IMR-90 (cell line): ENCODE measurements around the gene A3GALT2. TPM values are rescaled to one million over a fixed set of nuclear protein-coding genes. Genes with fewer than 3 reads are reported as not detected.

ENCODE experiments used
- ATAC-seq: fragments of 200-7000 bp; cut with Tn5 transposase; 2 replicates; pipeline ENCODE4 v1.9.1; 2020; ENCODE audit warnings: low read depth, mild to moderate bottlenecking, moderate library complexity
- BruUV-seq: library from RNA; stranded (reverse); fragments of 400-500 nt; replicated peaks from 2 replicates; lab custom pipeline; 2021; lab: Mats Ljungman, UMichigan
- CTCF ChIA-PET: fragments of 300-600 bp; formaldehyde crosslinking; extraction: SDS; loops from one replicate; lab custom pipeline; 2021; ENCODE audit warnings: antibody characterized with exemption; lab: Yijun Ruan, JAX
- POLR2A ChIA-PET: fragments of 300-600 bp; sonication (Branson Sonifier 250); formaldehyde crosslinking; loops from one replicate; lab custom pipeline; 2022; ENCODE audit warnings: antibody characterized with exemption; ENCODE audit not compliant: unreplicated experiment; lab: Charles Lee
- DNase-seq: peaks from one replicate; pipeline ENCODE4 v3.0.0; 2013
- H2AFZ ChIP-seq: replicated peaks from 2 replicates; pipeline ENCODE3; 2013; ENCODE audit warnings: low read length, mild to moderate bottlenecking; ENCODE audit not compliant: poor library complexity
- H2AK5ac ChIP-seq: 2 replicates; pipeline ENCODE4 v1.6.1; 2013; ENCODE audit warnings: low read depth, low read length, inconsistent platforms
- H2AK9ac ChIP-seq: replicated peaks from 2 replicates; pipeline ENCODE3; 2013; ENCODE audit warnings: mild to moderate bottlenecking, low read depth, low read length, moderate library complexity; ENCODE audit not compliant: poor library complexity
- H2BK120ac ChIP-seq: 2 replicates; pipeline ENCODE4 v1.6.1; 2013; ENCODE audit warnings: low read depth, low read length, inconsistent platforms
- H2BK15ac ChIP-seq: 3 replicates; pipeline ENCODE4 v1.6.1; 2013; ENCODE audit warnings: low read depth, low read length, inconsistent platforms
- H2BK20ac ChIP-seq: 2 replicates; pipeline ENCODE4 v1.6.1; 2013; ENCODE audit warnings: low read depth, mild to moderate bottlenecking, inconsistent platforms, low read length, moderate library complexity
- H2BK5ac ChIP-seq: 2 replicates; pipeline ENCODE4 v1.6.1; 2013; ENCODE audit warnings: mild to moderate bottlenecking, low read depth, low read length, inconsistent platforms; ENCODE audit not compliant: poor library complexity, severe bottlenecking
- H3K14ac ChIP-seq: replicated peaks from 2 replicates; pipeline ENCODE4 v1.6.1; 2013; ENCODE audit warnings: low read depth, low read length, inconsistent platforms
- H3K18ac ChIP-seq: 2 replicates; pipeline ENCODE4 v1.6.1; 2013; ENCODE audit warnings: low read depth, low read length, control low read depth
- H3K23ac ChIP-seq: 2 replicates; pipeline ENCODE4 v1.6.1; 2013; ENCODE audit warnings: low read depth, low read length, inconsistent platforms
- H3K27ac ChIP-seq: 2 replicates; pipeline ENCODE4 v1.5.1; 2013; ENCODE audit warnings: mild to moderate bottlenecking, control low read depth, low read length; ENCODE audit not compliant: insufficient read depth
- H3K27me3 ChIP-seq: 2 replicates; pipeline ENCODE4 v1.6.1; 2013; ENCODE audit warnings: low read length; ENCODE audit not compliant: control insufficient read depth, insufficient read depth
- H3K36me3 ChIP-seq: 2 replicates; pipeline ENCODE4 v1.6.1; 2013; ENCODE audit warnings: low read length, mixed read lengths; ENCODE audit not compliant: control insufficient read depth, insufficient read depth
- H3K4ac ChIP-seq: 2 replicates; pipeline ENCODE4 v1.6.1; 2013; ENCODE audit warnings: low read depth, low read length, inconsistent platforms
- H3K4me1 ChIP-seq: 2 replicates; pipeline ENCODE4 v1.6.1; 2013; ENCODE audit warnings: low read length, mixed read lengths; ENCODE audit not compliant: control insufficient read depth, insufficient read depth
- H3K4me2 ChIP-seq: 2 replicates; pipeline ENCODE4 v1.6.1; 2013; ENCODE audit warnings: low read depth, mild to moderate bottlenecking, control low read depth, low read length, moderate library complexity
- H3K4me3 ChIP-seq: 2 replicates; pipeline ENCODE4 v1.5.1; 2013; ENCODE audit warnings: low read depth, mild to moderate bottlenecking, control low read depth, low read length, moderate library complexity; ENCODE audit not compliant: insufficient read depth
- H3K56ac ChIP-seq: 2 replicates; pipeline ENCODE4 v1.6.1; 2013; ENCODE audit warnings: low read length, inconsistent platforms; ENCODE audit not compliant: insufficient read depth; ENCODE audit errors: extremely low read depth
- H3K79me1 ChIP-seq, 2 experiments: 2 replicates each; pipeline ENCODE4 v1.6.1; 2013; ENCODE audit warnings: low read length in 2 of 2, inconsistent platforms in 1 of 2, low read depth in 1 of 2
- H3K9ac ChIP-seq: 2 replicates; pipeline ENCODE4 v1.6.1; 2013; ENCODE audit warnings: low read depth, low read length, control low read depth
- H3K9me1 ChIP-seq: 2 replicates; pipeline ENCODE4 v1.6.1; 2013; ENCODE audit warnings: low read length, inconsistent platforms; ENCODE audit not compliant: insufficient read depth
- H3K9me3 ChIP-seq: 2 replicates; pipeline ENCODE4 v1.6.1; 2013; ENCODE audit warnings: low read length; ENCODE audit not compliant: control insufficient read depth, insufficient read depth
- H4K20me1 ChIP-seq: 2 replicates; pipeline ENCODE4 v1.6.1; 2013; ENCODE audit warnings: low read length, inconsistent platforms; ENCODE audit not compliant: insufficient read depth
- H4K5ac ChIP-seq: 2 replicates; pipeline ENCODE4 v1.6.1; 2013; ENCODE audit warnings: mild to moderate bottlenecking, low read depth, low read length, control low read depth
- H4K8ac ChIP-seq, 2 experiments: 2 replicates each; pipeline ENCODE4 v1.6.1; 2013; ENCODE audit warnings: low read depth in 2 of 2, low read length in 2 of 2, control low read depth in 1 of 2, inconsistent platforms in 1 of 2
- H4K91ac ChIP-seq: 2 replicates; pipeline ENCODE4 v1.6.1; 2013; ENCODE audit warnings: low read depth, low read length, inconsistent platforms; ENCODE audit not compliant: insufficient read depth
- FOS ChIP-seq: fragments of 150-350 bp; IDR thresholded peaks from 2 replicates; pipeline ENCODE4 v1.6.1; 2016; ENCODE audit warnings: low read depth, low read length
- POLR2A ChIP-seq: IDR thresholded peaks from 2 replicates; pipeline ENCODE4 v1.6.1; 2012; ENCODE audit warnings: mild to moderate bottlenecking, low read depth, low read length
- RAD21 ChIP-seq: IDR thresholded peaks from 2 replicates; pipeline ENCODE4 v1.6.1; 2012; ENCODE audit warnings: low read length, improper control_type of control experiment
- WGBS, 2 experiments: methylation state at CpG; one replicate each; pipeline versions ENCODE4 v1.1.5 to v1.1.7; 2013; ENCODE audit warnings: missing lambda C conversion rate in 2 of 2; ENCODE audit not compliant: insufficient read length in 1 of 2; ENCODE audit errors: extremely low coverage in 2 of 2; 5-methylcytosine and 5-hydroxymethylcytosine counted together
- dilution Hi-C: fragments of 300-500 bp; cut with HindIII; formaldehyde crosslinking; loops from one replicate; pipeline ENCODE4 v1.14.3; 2018; ENCODE audit warnings: low sequenced_read_pairs; ENCODE audit not compliant: unreplicated experiment
- in situ Hi-C: fragments of 300-500 bp; cut with MboI; formaldehyde crosslinking; loops from 3 replicates; pipeline ENCODE4 v1.14.3; 2019; ENCODE audit warnings: low sequenced_read_pairs, inconsistent platforms, mixed read lengths
- intact Hi-C: fragments of 100-400 bp; cut with micrococcal nuclease; formaldehyde crosslinking; loops from 2 replicates; pipeline ENCODE4 v1.10.0; 2022
- polyA plus RNA-seq, 3 experiments: library from polyadenylated mRNA; depleted of rRNA; stranded (reverse); fragments of >200 nt; gene quantifications; 2 replicates each; pipeline ENCODE4 v1.2.3, GENCODE V29; 2012; ENCODE audit warnings: low replicate concordance in 1 of 3
- total RNA-seq: library from RNA; depleted of rRNA; stranded (reverse); fragments of >200 nt; gene quantifications from 2 replicates; pipeline ENCODE4 v1.2.3, GENCODE V29; 2012
- TF ChIP-seq, protein P1 (sequence below): conservative IDR thresholded peaks from 2 replicates; pipeline ENCODE4 v1.5.1; 2012; ENCODE audit warnings: mild to moderate bottlenecking, low read depth, low read length, improper control_type of control experiment

The A3GALT2 gene
- total and polyA plus RNA-seq, 2 of the 4 experiments (the other 2 are of a cell fraction): not detected

DNA sequence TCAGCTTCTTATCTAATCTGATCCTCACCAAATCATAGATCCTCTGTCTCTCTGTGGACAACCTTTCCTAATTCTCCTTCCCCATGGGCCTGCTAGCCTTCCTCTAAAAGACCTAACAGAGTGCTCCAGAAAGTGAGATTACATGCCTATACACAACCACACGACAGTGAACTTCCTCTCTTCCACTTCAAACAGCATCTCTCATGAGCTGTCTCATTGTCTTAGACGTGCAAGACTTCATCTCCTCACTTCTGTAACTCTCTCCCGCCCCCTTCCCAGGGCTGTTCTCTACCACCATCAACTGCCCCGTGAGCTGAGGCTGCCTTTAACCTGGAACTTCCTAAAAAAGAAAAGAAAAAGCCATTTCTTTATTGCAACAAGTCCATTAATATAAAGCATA, 14.1 kb upstream of the A3GALT2 start:
- TF ChIP-seq RAD21 (no peak), FOS (no peak), POLR2A (no peak)
- TF ChIP-seq, protein P1, sequence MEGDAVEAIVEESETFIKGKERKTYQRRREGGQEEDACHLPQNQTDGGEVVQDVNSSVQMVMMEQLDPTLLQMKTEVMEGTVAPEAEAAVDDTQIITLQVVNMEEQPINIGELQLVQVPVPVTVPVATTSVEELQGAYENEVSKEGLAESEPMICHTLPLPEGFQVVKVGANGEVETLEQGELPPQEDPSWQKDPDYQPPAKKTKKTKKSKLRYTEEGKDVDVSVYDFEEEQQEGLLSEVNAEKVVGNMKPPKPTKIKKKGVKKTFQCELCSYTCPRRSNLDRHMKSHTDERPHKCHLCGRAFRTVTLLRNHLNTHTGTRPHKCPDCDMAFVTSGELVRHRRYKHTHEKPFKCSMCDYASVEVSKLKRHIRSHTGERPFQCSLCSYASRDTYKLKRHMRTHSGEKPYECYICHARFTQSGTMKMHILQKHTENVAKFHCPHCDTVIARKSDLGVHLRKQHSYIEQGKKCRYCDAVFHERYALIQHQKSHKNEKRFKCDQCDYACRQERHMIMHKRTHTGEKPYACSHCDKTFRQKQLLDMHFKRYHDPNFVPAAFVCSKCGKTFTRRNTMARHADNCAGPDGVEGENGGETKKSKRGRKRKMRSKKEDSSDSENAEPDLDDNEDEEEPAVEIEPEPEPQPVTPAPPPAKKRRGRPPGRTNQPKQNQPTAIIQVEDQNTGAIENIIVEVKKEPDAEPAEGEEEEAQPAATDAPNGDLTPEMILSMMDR: no peak
- H2AK9ac ChIP-seq: no peak overlapping the region
- H3K9me1 ChIP-seq: peaks cover 43% of the 10 kb centered on the region
- no peak overlapping the region for H4K91ac ChIP-seq
- dilution Hi-C loops: no loop called here
- H3K14ac ChIP-seq: no peak overlapping the region
- no peak overlapping the region for H2AK5ac ChIP-seq
- no TSS peak for BruUV-seq
- H3K79me1 ChIP-seq: peaks cover 17 to 82% of the 10 kb centered on the region in 2 experiments
- no peak overlapping the region for H4K5ac ChIP-seq
- no peak overlapping the region for H4K8ac ChIP-seq
- H3K18ac ChIP-seq: no peak overlapping the region
- no peak overlapping the region for H2BK15ac ChIP-seq
- no peak for ATAC-seq
- H2BK20ac ChIP-seq: no peak overlapping the region
- no peak overlapping the region for H3K56ac ChIP-seq
- H3K4ac ChIP-seq: no peak overlapping the region
- H4K20me1 ChIP-seq: peaks cover 98% of the 10 kb centered on the region
- DNase-seq: no peak
- H2BK5ac ChIP-seq: peak overlapping the region; percentile 21
- H3K9ac ChIP-seq: no peak overlapping the region
- H3K4me3 ChIP-seq: no peak overlapping the region
- no peaks in the 10 kb centered on the region for H3K27me3 ChIP-seq
- no peak overlapping the region for H2AFZ ChIP-seq
- intact Hi-C loops: no loop called here
- in situ Hi-C loops: no loop called here
- peaks cover 45% of the 10 kb centered on the region for H3K4me1 ChIP-seq
- no peaks in the 10 kb centered on the region for H3K9me3 ChIP-seq
- 0 out of 2 replicates have a peak overlapping the region, but pooled peaks have one; percentile 9 for H3K23ac ChIP-seq
- H2BK120ac ChIP-seq: no peak overlapping the region
- peak overlapping the region; percentile 44; the same call in 1 of the 2 replicates for H3K27ac ChIP-seq
- peaks cover 48% of the 10 kb centered on the region for H3K36me3 ChIP-seq
- CTCF ChIA-PET: no interaction called here
- no peak overlapping the region for H3K4me2 ChIP-seq
- POLR2A ChIA-PET: no interaction called here
- WGBS, 2 experiments: 17% methylated on average over 2 of the region's 4 CpGs; no CpG with 5 or more reads in 1 of the 2 experiments
